Hippocampal formation (tissue), 2 donors: ENCODE results near the gene ZDHHC6.
"Not testable (repeated sequence)": the region's sequence is repeated elsewhere in the genome, so short reads cannot be mapped to it uniquely, and the experiment has no call there.

Experiments used
- DNase-seq, 2 donors: peaks; one replicate each; lab custom pipeline; 2025; lab: John Stamatoyannopoulos, UW

ZDHHC6 gene

GRCh38 chr10:112446855-112447619 lies at the start of gene ZDHHC6, which contains the start of gene VTI1A:
ZDHHC6 (minus strand) TSS chr10:112446914; CDS start chr10:112445436, 1,478 bp downstream.
VTI1A (plus strand) TSS chr10:112447215; CDS start chr10:112447374, 159 bp downstream.
- peak; percentile 87 to 90 for DNase-seq

DNA sequence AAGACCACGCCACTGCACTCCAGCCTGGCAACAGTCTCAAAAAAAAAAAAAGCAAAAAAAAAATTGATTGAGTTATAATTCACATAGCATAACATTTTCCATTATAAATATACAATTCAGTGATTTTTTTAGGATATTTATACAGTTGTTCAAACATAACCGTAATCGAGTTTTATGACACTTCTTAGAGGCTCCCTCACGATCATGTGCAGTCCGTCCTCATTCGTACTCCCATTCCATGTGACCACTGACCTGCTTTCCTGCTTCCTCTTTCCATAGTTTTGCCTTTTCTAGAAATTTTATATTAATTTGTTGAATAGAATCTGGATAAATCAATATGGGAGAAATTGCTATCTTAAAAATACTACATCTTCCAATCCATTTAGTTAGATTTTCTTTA lies 46.0 kb upstream of the ZDHHC6 start:
- DNase-seq, result no peak

- DNase-seq, result no peak
Measured at GRCh38 chr10:112491144-112491543, 44.4 kb upstream of the ZDHHC6 start.

DNA sequence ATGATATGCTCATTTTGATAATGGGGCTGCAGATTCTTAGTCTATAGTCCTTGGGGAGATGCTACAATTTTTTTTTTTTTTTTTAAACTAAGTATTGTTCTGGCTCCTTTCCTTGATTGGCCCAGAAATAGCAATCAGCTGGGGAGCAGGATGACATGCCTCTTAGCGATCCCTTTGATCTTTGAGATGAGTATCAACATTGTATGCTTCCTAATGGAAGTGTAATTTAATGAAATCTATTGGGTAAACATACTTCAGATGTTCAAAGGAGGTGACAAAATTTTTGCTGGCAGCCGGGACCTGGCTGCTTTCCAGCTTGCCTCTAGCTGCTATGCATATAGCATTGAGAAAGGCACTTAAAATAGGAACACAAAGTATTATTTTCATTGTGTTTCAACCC lies 43.8 kb upstream of the ZDHHC6 start:
- DNase-seq, result no peak

DNA sequence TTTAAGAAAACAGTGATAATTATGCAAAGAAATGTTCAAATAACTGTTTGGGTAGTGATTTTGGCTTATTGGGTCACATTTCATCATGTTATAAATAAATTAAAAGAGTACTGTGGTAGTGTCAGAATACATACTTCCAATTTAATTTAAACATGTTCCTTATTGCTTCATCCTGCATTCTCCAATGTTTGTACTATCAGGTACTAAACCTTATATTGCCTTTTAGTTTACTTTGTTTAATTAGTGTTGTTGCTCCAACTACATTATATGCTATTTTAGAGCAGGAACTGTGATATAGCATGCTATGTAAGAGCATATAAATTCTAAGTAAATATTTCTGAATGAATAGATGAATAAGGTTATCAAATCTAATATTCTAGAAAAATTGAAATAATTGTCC lies 41.2 kb upstream of the ZDHHC6 start:
- no peak for DNase-seq

DNA sequence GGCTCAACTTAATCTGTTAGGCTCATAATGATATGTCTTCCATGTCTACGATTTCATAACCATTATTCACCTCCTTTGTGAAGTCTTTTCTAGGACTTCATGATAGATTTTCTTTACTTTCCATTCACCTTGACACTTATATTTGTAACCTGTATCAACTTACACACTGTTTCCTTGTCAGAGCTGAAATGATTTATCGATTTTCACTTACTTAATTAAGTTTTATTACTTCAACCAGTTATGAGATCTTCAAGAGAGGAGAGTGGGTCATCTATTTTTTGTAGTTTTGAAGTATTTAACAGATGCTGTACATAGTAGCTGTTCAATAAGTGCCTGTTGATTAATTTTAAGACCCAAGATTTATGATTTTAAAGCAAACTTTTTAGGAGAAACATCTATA lies 37.7 kb upstream of the ZDHHC6 start:
- no peak for DNase-seq

DNA sequence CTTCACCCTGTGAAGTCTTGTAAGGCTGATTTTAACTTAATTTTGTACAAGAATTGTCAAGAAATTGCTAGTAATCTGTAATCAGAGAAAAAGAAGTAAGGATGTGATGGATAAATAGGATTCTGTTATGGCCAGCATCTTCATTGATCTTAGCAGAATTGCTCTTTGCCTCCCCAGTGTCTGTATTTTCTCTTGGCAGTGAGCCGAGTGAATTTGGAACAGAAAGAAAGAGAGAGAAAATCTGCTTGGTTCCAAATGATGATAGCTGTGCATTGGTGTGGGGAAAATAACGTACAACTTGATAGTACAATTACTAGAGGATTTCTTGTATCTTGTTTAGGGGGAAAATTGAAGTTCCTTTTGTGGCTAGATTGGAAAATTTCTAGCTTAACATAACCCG lies 34.9 kb upstream of the ZDHHC6 start:
- no peak for DNase-seq

DNA sequence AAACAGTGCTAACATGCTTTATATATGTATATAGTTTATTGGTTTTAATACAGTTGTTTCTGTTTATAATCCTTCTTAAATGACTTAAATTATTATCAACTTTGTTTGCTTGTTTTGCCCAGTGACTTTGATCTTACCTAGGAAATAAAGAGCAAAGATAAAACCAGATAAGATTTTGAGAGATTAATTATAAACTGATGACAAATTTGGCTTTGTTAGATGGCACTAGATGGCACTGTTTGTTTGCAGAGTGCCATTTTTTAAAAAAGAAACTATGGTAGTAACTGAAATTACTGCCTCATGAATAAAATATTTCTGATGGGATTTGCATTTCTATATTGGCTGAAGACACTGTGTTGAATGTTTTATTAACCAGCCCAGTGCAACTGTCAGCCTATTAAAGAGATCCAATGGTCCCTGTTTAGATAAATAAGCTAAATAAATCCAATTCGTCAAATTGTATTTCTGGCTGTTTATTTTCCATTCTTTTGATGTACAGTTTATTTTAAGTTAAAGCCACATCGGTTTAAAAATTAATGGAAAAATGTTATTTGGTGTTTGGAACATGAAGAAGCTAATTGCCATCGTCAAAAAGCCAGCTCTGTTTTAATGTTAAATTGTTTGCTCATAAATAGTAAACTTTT lies 29.0 kb upstream of the ZDHHC6 start:
- peak in 1 of 2 donors; percentile 33 for DNase-seq

DNA sequence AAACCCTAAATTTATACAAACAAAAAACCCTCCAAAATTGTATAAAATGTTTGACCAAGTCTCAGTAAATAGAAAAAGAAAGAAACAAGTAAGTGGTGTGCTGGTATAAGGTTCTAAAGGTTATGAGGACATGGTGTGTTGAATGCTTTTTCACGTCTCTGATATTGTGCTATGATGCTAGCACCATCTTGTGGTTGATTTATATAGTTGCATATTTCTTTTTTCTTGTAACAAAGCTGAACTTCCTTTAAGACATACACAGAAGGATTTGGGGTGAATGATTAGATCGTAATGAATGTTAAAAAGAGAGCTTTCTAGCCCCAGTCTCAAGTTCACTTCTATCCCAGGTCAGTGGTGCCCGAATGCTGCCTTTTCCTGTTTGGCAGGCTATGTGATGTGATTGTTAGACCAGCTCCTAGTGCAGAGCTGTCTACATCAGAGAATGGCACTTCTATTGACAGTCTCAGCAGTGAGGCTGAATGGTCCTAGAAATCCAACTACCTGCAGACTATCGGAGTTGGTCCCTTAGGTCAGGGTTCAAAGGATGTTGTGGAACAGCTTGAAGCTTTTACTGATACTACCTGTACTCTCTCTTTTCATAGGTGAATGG lies 25.3 kb upstream of the ZDHHC6 start:
- peak in 1 of 2 donors; percentile 77 for DNase-seq

- DNase-seq, result no peak
Measured at GRCh38 chr10:112467541-112468075, 20.9 kb upstream of the ZDHHC6 start.

DNA sequence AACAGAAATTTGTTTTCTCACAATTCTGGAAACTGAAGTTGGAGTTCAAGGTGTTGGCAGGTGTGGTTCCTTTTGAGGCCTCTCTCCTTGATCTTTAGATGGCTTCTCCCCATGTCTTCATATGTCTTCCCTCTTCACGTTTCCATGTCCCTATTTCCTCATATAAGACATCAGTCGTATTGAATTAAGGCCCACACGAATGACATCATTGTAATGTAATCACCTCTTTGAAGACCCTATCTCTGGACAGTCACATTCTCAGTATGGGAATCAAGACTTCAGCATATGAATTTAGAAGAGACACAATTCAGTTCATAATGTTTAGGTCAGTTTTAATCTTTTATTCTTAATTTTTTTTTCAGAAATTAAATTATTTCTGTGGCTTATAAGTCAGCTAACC lies 20.1 kb upstream of the ZDHHC6 start:
- no peak for DNase-seq

- DNase-seq, result no peak
Measured at GRCh38 chr10:112465299-112465883, 18.7 kb upstream of the ZDHHC6 start.

DNA sequence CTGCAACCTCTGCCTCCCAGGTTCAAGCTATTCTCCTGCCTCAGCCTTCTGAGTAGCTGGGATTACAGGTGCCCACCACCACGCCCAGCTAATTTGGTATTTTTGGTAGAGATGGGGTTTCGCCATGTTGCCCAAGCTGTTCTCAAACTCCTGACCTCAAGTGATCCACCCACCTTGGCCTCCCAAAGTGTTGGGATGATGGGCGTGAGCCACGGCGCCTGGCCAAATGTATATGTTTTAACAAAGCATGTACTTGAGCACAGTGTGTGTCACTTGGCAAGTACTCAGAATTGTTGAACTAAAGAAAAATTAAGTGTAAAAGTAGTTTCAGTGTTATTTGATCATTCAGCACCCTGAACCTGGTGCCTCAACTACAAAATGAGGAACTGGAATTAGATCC lies 17.4 kb upstream of the ZDHHC6 start:
- DNase-seq, result not testable (repeated sequence)

DNA sequence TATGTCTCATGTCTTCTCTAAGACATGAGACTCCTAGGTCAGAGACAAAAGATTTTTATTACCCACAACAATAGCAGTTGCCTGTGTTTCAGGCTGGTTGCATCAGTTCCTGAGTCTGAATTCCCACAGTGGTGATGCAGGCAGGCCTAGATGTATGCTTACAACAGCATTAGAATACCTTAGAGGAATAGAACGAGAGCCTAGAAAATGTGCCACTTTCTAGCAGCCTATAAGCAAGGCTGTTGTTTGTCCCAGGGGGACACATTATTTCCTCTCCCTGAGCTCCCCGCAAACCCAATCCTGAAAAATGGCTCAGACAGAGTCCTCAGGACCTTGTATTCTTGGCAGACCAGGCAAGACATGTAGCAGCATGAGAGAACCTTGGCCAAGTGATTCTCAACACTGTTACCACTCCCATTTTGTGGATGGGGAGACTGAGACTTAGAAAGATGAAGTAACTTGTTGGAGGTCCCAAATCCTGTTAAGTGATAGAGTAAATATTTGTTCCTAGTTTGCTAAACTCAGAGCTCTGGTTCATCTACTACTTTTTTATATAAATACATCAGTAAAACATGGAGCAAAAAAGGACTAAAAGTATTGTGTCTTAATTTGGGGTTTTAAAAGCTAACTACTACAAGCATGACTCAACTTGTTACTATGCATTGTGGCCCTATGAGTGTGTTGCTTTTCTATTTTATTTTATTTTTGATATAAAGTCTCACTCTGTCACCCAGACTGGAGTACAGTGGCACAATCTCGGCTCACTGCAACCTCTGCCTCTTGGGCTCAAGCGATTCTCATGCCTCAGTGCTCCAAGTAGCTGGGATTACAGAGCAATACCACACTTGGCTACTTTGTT lies 14.5 kb upstream of the ZDHHC6 start:
- DNase-seq, result no peak

DNA sequence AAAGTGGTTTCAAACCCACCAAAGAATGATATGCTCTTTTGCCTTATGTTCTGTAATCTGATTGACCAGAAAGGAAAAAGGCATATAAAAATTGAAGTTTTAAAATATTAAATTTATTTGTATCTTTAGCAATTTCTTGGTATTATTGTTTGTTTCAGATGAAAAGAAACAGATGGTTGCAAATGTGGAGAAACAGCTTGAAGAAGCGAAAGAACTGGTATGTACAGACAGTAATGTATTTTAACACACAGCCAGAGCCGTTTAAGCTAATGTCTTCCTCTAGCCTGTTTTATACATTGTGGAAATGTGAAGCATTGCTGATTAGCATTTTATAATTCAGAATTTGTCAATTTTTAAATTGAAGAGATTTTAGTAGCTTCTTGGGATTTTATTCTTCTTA lies 13.7 kb upstream of the ZDHHC6 start:
- no peak for DNase-seq

DNA sequence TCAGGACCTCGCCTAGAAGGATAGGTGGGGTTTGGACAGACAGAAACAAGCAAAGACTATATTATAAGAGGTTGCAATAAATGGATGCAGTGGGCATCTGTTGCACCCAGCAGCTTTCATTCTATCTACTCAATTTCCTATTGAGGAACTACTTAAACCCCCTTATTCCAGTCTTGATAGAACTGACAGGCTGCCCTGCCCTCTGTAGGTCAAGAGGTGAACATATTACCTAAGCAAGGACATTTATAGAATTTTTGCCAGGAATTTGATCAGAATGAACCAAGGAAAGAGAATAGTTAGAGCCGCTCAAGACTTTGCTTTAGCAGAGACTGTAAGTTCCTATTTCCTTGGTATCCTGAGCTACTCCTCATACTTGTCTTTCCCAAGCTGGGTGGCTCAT lies 9.8 kb upstream of the ZDHHC6 start:
- no peak for DNase-seq

DNA sequence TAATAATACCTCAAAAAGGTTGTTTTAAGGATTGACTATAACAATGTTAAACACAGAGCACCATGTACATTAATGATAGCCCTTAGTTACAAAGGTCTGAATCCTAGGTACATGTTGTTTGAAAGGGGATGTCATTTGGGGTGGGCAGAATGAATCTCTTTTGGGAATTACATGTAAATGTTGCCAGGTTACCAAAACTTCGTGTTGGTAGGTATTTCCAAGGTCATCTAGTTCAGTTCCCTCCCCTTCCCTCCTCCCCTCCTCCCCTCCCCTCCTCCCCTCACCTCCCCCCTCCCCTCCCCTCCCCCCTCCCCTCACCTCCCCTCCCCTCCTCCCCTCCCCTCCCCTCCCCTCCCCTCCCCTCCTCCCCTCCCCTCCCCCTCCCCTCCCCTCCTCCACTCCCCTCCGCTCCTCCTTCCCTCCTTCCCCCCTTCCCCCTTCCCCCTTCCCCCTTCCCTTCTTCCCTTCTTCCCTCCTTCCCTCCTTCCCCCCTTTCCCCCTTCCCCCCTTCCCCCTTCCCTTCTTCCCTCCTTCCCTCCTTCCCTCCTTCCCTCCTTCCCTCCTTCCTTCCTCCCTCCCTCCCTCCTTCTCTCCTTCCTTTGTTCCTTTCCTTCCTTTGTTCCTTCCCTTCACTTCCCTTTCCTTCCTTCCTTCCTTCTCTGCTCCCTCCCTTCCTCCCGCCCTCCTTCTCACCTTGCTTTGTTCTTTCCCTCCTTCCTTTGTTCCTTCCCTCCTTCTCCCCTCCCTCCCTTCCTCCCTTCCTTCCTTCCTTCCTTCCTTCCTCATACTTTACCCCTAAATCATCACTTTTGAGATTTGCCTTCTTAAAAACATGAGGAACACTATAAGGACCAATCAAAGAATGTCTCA lies 8.4 kb upstream of the ZDHHC6 start:
- DNase-seq, result no peak

- no peak for DNase-seq
Measured at GRCh38 chr10:112448888-112449287, 2.2 kb upstream of the ZDHHC6 start.

- DNase-seq, result no peak
Measured at GRCh38 chr10:112447620-112447928, 860 bp upstream of the ZDHHC6 start.

DNA sequence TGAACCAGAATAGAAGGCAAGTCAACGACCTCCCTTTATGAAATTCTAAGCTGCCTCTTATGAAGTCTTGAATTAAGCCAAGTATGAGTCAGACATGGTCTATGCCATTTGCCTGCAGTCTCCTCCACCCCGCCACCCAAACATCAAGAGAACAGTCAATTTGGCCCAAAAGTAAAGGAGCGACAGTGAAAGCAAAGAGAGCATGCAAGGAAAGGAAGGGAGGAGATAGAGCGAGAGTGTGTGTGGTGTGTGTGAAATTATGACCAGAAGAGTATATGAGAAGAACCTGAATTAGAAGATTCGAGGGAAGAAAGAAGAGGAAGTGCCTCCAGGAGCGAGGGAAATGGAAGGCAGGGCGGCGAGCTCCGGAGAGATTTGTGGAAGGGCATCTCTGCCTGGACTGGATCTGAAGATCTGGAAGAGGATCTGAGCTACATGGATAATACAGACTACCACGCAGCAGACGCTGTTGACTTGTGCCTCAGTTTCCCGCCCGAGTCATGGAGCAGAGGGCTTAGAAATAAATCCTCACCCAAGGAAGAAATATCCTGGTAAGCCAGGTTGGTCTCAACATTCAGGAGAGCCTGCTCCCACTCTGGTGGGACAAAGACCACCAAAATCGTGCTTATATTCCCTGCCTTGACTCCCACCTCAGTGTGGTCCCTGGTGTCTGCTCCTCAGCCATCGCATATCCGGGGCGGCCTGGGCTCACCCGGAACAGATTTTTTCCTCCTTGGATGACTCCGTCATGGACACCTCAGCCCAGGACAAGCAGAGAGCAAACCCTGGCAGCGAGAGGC lies 459 bp downstream of the ZDHHC6 start:
- no peak for DNase-seq
